Activated naive CD4-positive, alpha-beta T cell treated with anti-CD3 and anti-CD28 coated beads for 36 hours (primary cell): ENCODE results near the gene PDLIM4. TPM values are rescaled to one million over a fixed set of nuclear protein-coding genes. Genes with fewer than 3 reads are reported as not detected.

Experiments used
- CTCF ChIA-PET: fragments of 350-600 bp; sonication (Branson Sonifier 250); formaldehyde crosslinking; loops from one replicate; lab custom pipeline; 2021; ENCODE audit warnings: antibody characterized with exemption; lab: Charles Lee
- DNase-seq: peaks from one replicate; pipeline ENCODE4 v3.0.0-alpha.2; 2020
- H3K27ac Mint-ChIP-seq: one replicate; pipeline ENCODE4 v1.8.0; 2021; ENCODE audit warnings: mild to moderate bottlenecking, mixed read lengths
- H3K27me3 Mint-ChIP-seq: one replicate; pipeline ENCODE4 v1.8.0; 2021; ENCODE audit warnings: low read depth, mixed read lengths
- H3K36me3 Mint-ChIP-seq: one replicate; pipeline ENCODE4 v1.8.0; 2021; ENCODE audit warnings: low read depth, mixed read lengths
- H3K4me1 Mint-ChIP-seq: one replicate; pipeline ENCODE4 v1.8.0; 2021; ENCODE audit warnings: low read depth, mixed read lengths
- H3K4me3 Mint-ChIP-seq: one replicate; pipeline ENCODE4 v1.8.0; 2021; ENCODE audit warnings: mild to moderate bottlenecking, moderate library complexity, mixed read lengths
- H3K9me3 Mint-ChIP-seq: one replicate; pipeline ENCODE4 v1.8.0; 2021; ENCODE audit warnings: mixed read lengths
- intact Hi-C: fragments of 100-400 bp; cut with micrococcal nuclease; formaldehyde crosslinking; loops from one replicate; pipeline ENCODE4 v1.15.1; 2023
- total RNA-seq, 2 experiments: library from RNA; stranded (reverse); gene quantifications; one replicate each; pipeline ENCODE4 v1.2.3, GENCODE V29; 2021

The PDLIM4 gene
- total RNA-seq, 2 experiments from 2014 or later, result not detected

GRCh38 chr5:132265336-132266030 lies 8.0 kb downstream of the PDLIM4 start:
- Mint-ChIP-seq H3K27ac (no peak overlapping the region), H3K27me3 (no peaks in the 10 kb centered on the region), H3K4me1 (peaks cover 4% of the 10 kb centered on the region), H3K36me3 (no peaks in the 10 kb centered on the region), H3K4me3 (no peak overlapping the region), H3K9me3 (no peaks in the 10 kb centered on the region)
- DNase-seq, result peak; percentile 3
- intact Hi-C loops, result no loop called here
- CTCF ChIA-PET, result interaction anchor here (1.5 kb wide), 1 partner anchor 27 kb away, joined by 10 read pairs; no protein-coding TSS in a partner anchor

- CTCF ChIA-PET, result interaction anchor here (0.6 kb wide), 1 partner anchor 71 kb away, joined by 4 read pairs; no protein-coding TSS in a partner anchor
- Mint-ChIP-seq H3K36me3 (no peaks in the 10 kb centered on the region), H3K4me1 (peaks cover 1% of the 10 kb centered on the region), H3K9me3 (no peaks in the 10 kb centered on the region), H3K27me3 (peaks cover 4% of the 10 kb centered on the region), H3K27ac (no peak overlapping the region), H3K4me3 (no peak overlapping the region)
- intact Hi-C loops, result no loop called here
- DNase-seq, result peak; percentile 3
Observed at GRCh38 chr5:132266031-132266835, 8.7 kb downstream of the PDLIM4 start.

- H3K27ac Mint-ChIP-seq, result no peak overlapping the region
- H3K36me3 Mint-ChIP-seq, result no peaks in the 10 kb centered on the region
- intact Hi-C loops, result no loop called here
- no peak overlapping the region for H3K4me3 Mint-ChIP-seq
- DNase-seq, result peak; percentile 3
- H3K9me3 Mint-ChIP-seq, result no peaks in the 10 kb centered on the region
- CTCF ChIA-PET, result interaction anchor here (0.6 kb wide), 1 partner anchor 71 kb away, joined by 4 read pairs; no protein-coding TSS in a partner anchor
- peaks cover 4% of the 10 kb centered on the region for H3K4me1 Mint-ChIP-seq
- H3K27me3 Mint-ChIP-seq, result peaks cover 6% of the 10 kb centered on the region
Observed at GRCh38 chr5:132266836-132267160, 9.3 kb downstream of the PDLIM4 start.

GRCh38 chr5:132267166-132267739 lies 9.8 kb downstream of the PDLIM4 start:
- peaks cover 6% of the 10 kb centered on the region for H3K4me1 Mint-ChIP-seq
- DNase-seq, result peak; percentile 1
- intact Hi-C loops, result no loop called here
- H3K9me3 Mint-ChIP-seq, result no peaks in the 10 kb centered on the region
- H3K36me3 Mint-ChIP-seq, result no peaks in the 10 kb centered on the region
- peaks cover 8% of the 10 kb centered on the region for H3K27me3 Mint-ChIP-seq
- no peak overlapping the region for H3K27ac Mint-ChIP-seq
- CTCF ChIA-PET, result no interaction called here
- H3K4me3 Mint-ChIP-seq, result no peak overlapping the region

GRCh38 chr5:132267931-132268768 lies 10.7 kb downstream of the PDLIM4 start:
- Mint-ChIP-seq H3K27ac (no peak overlapping the region), H3K27me3 (peaks cover 15% of the 10 kb centered on the region), H3K36me3 (no peaks in the 10 kb centered on the region), H3K4me3 (no peak overlapping the region), H3K4me1 (peaks cover 12% of the 10 kb centered on the region), H3K9me3 (no peaks in the 10 kb centered on the region)
- CTCF ChIA-PET, result no interaction called here
- intact Hi-C loops, result no loop called here
- DNase-seq, result peak; percentile 3

- Mint-ChIP-seq H3K27ac (no peak overlapping the region), H3K4me1 (peaks cover 12% of the 10 kb centered on the region), H3K36me3 (no peaks in the 10 kb centered on the region), H3K27me3 (peaks cover 20% of the 10 kb centered on the region), H3K4me3 (no peak overlapping the region), H3K9me3 (no peaks in the 10 kb centered on the region)
- DNase-seq, result peak; percentile 2
- CTCF ChIA-PET, result no interaction called here
- intact Hi-C loops, result no loop called here
Observed at GRCh38 chr5:132268769-132269551, 11.5 kb downstream of the PDLIM4 start.

- peaks cover 20% of the 10 kb centered on the region for H3K27me3 Mint-ChIP-seq
- H3K9me3 Mint-ChIP-seq, result no peaks in the 10 kb centered on the region
- peaks cover 12% of the 10 kb centered on the region for H3K4me1 Mint-ChIP-seq
- H3K36me3 Mint-ChIP-seq, result no peaks in the 10 kb centered on the region
- H3K27ac Mint-ChIP-seq, result no peak overlapping the region
- CTCF ChIA-PET, result no interaction called here
- intact Hi-C loops, result loop anchor here (2.0 to 5.0 kb wide), 2 partner anchors 32 to 205 kb away; no protein-coding TSS in a partner anchor
- peak; percentile 2 for DNase-seq
- H3K4me3 Mint-ChIP-seq, result no peak overlapping the region
Observed at GRCh38 chr5:132269635-132270334, 12.3 kb downstream of the PDLIM4 start.

- H3K4me3 Mint-ChIP-seq, result no peak overlapping the region
- intact Hi-C loops, result loop anchor here (2.0 to 5.0 kb wide), 2 partner anchors 33 to 205 kb away; no protein-coding TSS in a partner anchor
- H3K36me3 Mint-ChIP-seq, result no peaks in the 10 kb centered on the region
- CTCF ChIA-PET, result no interaction called here
- no peaks in the 10 kb centered on the region for H3K9me3 Mint-ChIP-seq
- H3K27me3 Mint-ChIP-seq, result peaks cover 20% of the 10 kb centered on the region
- peak; percentile 2 for DNase-seq
- no peak overlapping the region for H3K27ac Mint-ChIP-seq
- H3K4me1 Mint-ChIP-seq, result peaks cover 12% of the 10 kb centered on the region
Observed at GRCh38 chr5:132270335-132270665, 12.8 kb downstream of the PDLIM4 start.

- Mint-ChIP-seq H3K27me3 (peaks cover 20% of the 10 kb centered on the region), H3K36me3 (no peaks in the 10 kb centered on the region), H3K4me3 (no peak overlapping the region), H3K27ac (no peak overlapping the region), H3K4me1 (peaks cover 12% of the 10 kb centered on the region), H3K9me3 (no peaks in the 10 kb centered on the region)
- CTCF ChIA-PET, result no interaction called here
- peak; percentile 4 for DNase-seq
- intact Hi-C loops, result loop anchor here (2.0 to 5.0 kb wide), 2 partner anchors 33 to 206 kb away; no protein-coding TSS in a partner anchor
Observed at GRCh38 chr5:132270706-132271105, 13.2 kb downstream of the PDLIM4 start.

GRCh38 chr5:132271251-132272246 lies 14.1 kb downstream of the PDLIM4 start:
- peaks cover 20% of the 10 kb centered on the region for H3K27me3 Mint-ChIP-seq
- peaks cover 12% of the 10 kb centered on the region for H3K4me1 Mint-ChIP-seq
- no peak overlapping the region for H3K27ac Mint-ChIP-seq
- DNase-seq, result peak; percentile 49
- H3K36me3 Mint-ChIP-seq, result no peaks in the 10 kb centered on the region
- H3K9me3 Mint-ChIP-seq, result no peaks in the 10 kb centered on the region
- CTCF ChIA-PET, result interaction anchor here (0.7 to 3.3 kb wide), 21 partner anchors 10 to 229 kb away, joined by 3 to 13 read pairs (median 5); partner anchors contain the start of genes SLC22A4 and SLC22A5
- H3K4me3 Mint-ChIP-seq, result peak overlapping the region; percentile 48
- intact Hi-C loops, result loop anchor here (1.0 to 5.0 kb wide), 7 partner anchors 24 to 230 kb away; partner anchors contain the start of gene SLC22A5
